NCI-H82 (cell line): Measurements from ENCODE around the gene IL36B.

Experiments
- DNase-seq: peaks from one replicate; lab custom pipeline; 2025; lab: John Stamatoyannopoulos, UW

The IL36B gene

GRCh38 chr2:113076954-113077669 lies 24.4 kb upstream of the IL36B start:
- DNase-seq, result no peak

- DNase-seq, result no peak
Measured at GRCh38 chr2:113075600-113075999, 22.9 kb upstream of the IL36B start.

GRCh38 chr2:113075030-113075429 lies 22.4 kb upstream of the IL36B start:
- DNase-seq, result no peak

GRCh38 chr2:113073325-113073834 lies 20.7 kb upstream of the IL36B start:
- DNase-seq, result no peak

GRCh38 chr2:113072584-113072983 lies 19.9 kb upstream of the IL36B start:
- DNase-seq, result no peak

GRCh38 chr2:113070606-113070975 lies 17.9 kb upstream of the IL36B start:
- no peak for DNase-seq

- no peak for DNase-seq
Measured at GRCh38 chr2:113069676-113070605, 17.3 kb upstream of the IL36B start.

GRCh38 chr2:113068706-113069485 lies 16.2 kb upstream of the IL36B start:
- peak; percentile 17 for DNase-seq

GRCh38 chr2:113068249-113068648 lies 15.6 kb upstream of the IL36B start:
- no peak for DNase-seq

GRCh38 chr2:113067681-113068080 lies 15.0 kb upstream of the IL36B start, which contains the start of gene IL1F10:
IL1F10 (plus strand) TSS chr2:113067970; CDS start chr2:113072739, 4,769 bp downstream.
- no peak for DNase-seq

GRCh38 chr2:113064898-113065297 lies 12.2 kb upstream of the IL36B start:
- DNase-seq, result no peak

- DNase-seq, result no peak
Measured at GRCh38 chr2:113064281-113064680, 11.6 kb upstream of the IL36B start.

GRCh38 chr2:113061896-113062770 lies 9.5 kb upstream of the IL36B start:
- DNase-seq, result no peak

- DNase-seq, result no peak
Measured at GRCh38 chr2:113061241-113061640, 8.6 kb upstream of the IL36B start.

- DNase-seq, result no peak
Measured at GRCh38 chr2:113060796-113061195, 8.1 kb upstream of the IL36B start.

GRCh38 chr2:113060396-113060795 lies 7.7 kb upstream of the IL36B start:
- DNase-seq, result no peak

- DNase-seq, result no peak
Measured at GRCh38 chr2:113058998-113059960, 6.6 kb upstream of the IL36B start, which contains the start of gene IL36RN. IL36RN (plus strand) TSS chr2:113059198; CDS start chr2:113059439, 241 bp downstream.

- DNase-seq, result no peak
Measured at GRCh38 chr2:113058411-113058994, 5.8 kb upstream of the IL36B start.

- no peak for DNase-seq
Measured at GRCh38 chr2:113057117-113057516, 4.5 kb upstream of the IL36B start.
